Cardiac muscle cell (in vitro differentiated cells and primary cell): ENCODE measurements around the gene PLXNA2. TPM values are rescaled to one million over a fixed set of nuclear protein-coding genes. Genes with fewer than 3 reads are reported as not detected.

Experiments used
- DNase-seq, 2 donors: peaks; one replicate each; pipeline versions ENCODE4 v3.0.0 to v3.0.0-alpha.2; 2010 to 2017; ENCODE audit warnings: low read depth in 1 of 2, low spot score in 1 of 2
- H3K27ac ChIP-seq: fragments of 200-600 bp; sonication (generic); 2 replicates; pipeline ENCODE4 v1.5.1; 2016
- H3K27me3 ChIP-seq: fragments of 200-600 bp; sonication (generic); 2 replicates; pipeline ENCODE4 v1.6.0; 2016; ENCODE audit warnings: control low read depth
- H3K36me3 ChIP-seq: fragments of 200-600 bp; sonication (generic); 2 replicates; pipeline ENCODE4 v1.5.1; 2016; ENCODE audit warnings: control low read depth
- H3K4me1 ChIP-seq: fragments of 200-600 bp; sonication (generic); 2 replicates; pipeline ENCODE4 v1.8.1; 2017; ENCODE audit warnings: low read depth, mild to moderate bottlenecking, mixed run types
- H3K4me3 ChIP-seq: fragments of 200-600 bp; sonication (generic); 2 replicates; pipeline ENCODE4 v1.5.1; 2016; ENCODE audit warnings: mild to moderate bottlenecking
- H3K9me3 ChIP-seq: fragments of 200-600 bp; sonication (generic); 2 replicates; pipeline ENCODE4 v1.5.1; 2017; ENCODE audit warnings: low read depth, mild to moderate bottlenecking, control low read depth
- polyA plus RNA-seq: library from polyadenylated mRNA; unstranded; fragments of >200 nt; fragmentation: Nextera tagmentation; extraction: Ambion mirVana; gene quantifications from 2 replicates; pipeline ENCODE4 v1.2.1, GENCODE V29; 2016
- total RNA-seq: library from RNA; depleted of rRNA; stranded (reverse); fragments of >200 nt; gene quantifications from 2 replicates; pipeline ENCODE4 v1.2.3, GENCODE V29; 2016
- TF ChIP-seq, protein P1 (sequence below): IDR thresholded peaks from 2 replicates; pipeline ENCODE4 v1.5.1; 2012; ENCODE audit warnings: low read depth, mild to moderate bottlenecking, low read length

Gene PLXNA2
- total and polyA plus RNA-seq, 2 experiments from 2014 or later = 23.2 to 55.3 TPM

DNA sequence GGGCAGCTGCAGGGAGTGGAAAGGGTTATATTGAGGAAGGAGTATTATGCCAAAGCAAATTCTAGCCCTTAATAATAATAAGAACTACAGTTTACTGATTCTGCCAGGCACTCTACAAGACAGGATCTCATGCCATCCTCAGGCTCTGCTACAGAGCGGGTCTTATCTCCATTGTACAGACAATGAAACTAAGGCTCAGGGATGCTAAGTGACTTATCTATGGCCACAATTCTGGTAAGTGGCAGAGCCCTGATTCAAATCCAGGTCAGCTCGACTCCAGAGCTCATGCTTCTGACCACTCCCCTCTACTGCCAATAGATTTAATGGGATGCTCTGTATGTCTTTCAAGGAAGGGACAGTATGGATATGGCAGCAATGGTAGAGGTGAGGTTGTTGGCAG is 187.1 kb downstream of the PLXNA2 start:
- peaks cover 17% of the 10 kb centered on the region for H3K36me3 ChIP-seq
- no peak overlapping the region for H3K4me3 ChIP-seq
- H3K27ac ChIP-seq = no peak overlapping the region
- H3K9me3 ChIP-seq = no peaks in the 10 kb centered on the region
- H3K27me3 ChIP-seq = no peaks in the 10 kb centered on the region
- TF ChIP-seq, protein P1, sequence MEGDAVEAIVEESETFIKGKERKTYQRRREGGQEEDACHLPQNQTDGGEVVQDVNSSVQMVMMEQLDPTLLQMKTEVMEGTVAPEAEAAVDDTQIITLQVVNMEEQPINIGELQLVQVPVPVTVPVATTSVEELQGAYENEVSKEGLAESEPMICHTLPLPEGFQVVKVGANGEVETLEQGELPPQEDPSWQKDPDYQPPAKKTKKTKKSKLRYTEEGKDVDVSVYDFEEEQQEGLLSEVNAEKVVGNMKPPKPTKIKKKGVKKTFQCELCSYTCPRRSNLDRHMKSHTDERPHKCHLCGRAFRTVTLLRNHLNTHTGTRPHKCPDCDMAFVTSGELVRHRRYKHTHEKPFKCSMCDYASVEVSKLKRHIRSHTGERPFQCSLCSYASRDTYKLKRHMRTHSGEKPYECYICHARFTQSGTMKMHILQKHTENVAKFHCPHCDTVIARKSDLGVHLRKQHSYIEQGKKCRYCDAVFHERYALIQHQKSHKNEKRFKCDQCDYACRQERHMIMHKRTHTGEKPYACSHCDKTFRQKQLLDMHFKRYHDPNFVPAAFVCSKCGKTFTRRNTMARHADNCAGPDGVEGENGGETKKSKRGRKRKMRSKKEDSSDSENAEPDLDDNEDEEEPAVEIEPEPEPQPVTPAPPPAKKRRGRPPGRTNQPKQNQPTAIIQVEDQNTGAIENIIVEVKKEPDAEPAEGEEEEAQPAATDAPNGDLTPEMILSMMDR = no peak
- peaks cover 14% of the 10 kb centered on the region for H3K4me1 ChIP-seq
- DNase-seq = no peak

- Histone ChIP-seq H3K4me3 (no peak overlapping the region), H3K27ac (no peak overlapping the region), H3K36me3 (peaks cover 29% of the 10 kb centered on the region), H3K4me1 (peaks cover 14% of the 10 kb centered on the region), H3K9me3 (no peaks in the 10 kb centered on the region), H3K27me3 (no peaks in the 10 kb centered on the region)
- DNase-seq = no peak
- TF ChIP-seq, protein P1 = no peak
Observed at GRCh38 chr1:208055535-208055934, 188.6 kb downstream of the PLXNA2 start.

GRCh38 chr1:208054911-208055379 is 189.2 kb downstream of the PLXNA2 start:
- Histone ChIP-seq H3K4me3 (no peak overlapping the region), H3K27ac (no peak overlapping the region), H3K4me1 (peaks cover 14% of the 10 kb centered on the region), H3K27me3 (no peaks in the 10 kb centered on the region), H3K9me3 (no peaks in the 10 kb centered on the region), H3K36me3 (peaks cover 34% of the 10 kb centered on the region)
- TF ChIP-seq, protein P1 = no peak
- no peak for DNase-seq

DNA sequence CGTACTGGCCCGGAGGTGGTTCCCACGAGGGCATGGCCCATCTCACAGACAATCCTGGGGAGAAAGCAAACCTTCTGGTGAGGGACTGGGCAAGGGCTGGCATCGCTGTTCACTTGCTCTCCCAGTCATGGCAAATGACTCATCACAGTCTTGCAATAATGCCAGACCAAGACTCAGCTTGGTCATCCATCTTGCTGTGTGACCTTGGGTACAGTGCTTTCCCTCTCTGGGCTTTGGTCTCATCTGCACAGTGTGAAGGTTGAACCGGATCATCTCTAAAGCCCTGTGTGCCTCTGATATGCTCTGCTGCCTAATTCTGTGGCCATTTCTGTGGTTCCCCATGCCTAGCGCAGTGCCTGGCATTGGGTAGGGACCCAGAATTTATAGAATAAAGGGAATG is 189.7 kb downstream of the PLXNA2 start:
- TF ChIP-seq, protein P1 = no peak
- Histone ChIP-seq H3K27ac (no peak overlapping the region), H3K27me3 (no peaks in the 10 kb centered on the region), H3K4me1 (peaks cover 12% of the 10 kb centered on the region), H3K4me3 (no peak overlapping the region), H3K36me3 (peaks cover 38% of the 10 kb centered on the region), H3K9me3 (no peaks in the 10 kb centered on the region)
- DNase-seq = no peak

DNA sequence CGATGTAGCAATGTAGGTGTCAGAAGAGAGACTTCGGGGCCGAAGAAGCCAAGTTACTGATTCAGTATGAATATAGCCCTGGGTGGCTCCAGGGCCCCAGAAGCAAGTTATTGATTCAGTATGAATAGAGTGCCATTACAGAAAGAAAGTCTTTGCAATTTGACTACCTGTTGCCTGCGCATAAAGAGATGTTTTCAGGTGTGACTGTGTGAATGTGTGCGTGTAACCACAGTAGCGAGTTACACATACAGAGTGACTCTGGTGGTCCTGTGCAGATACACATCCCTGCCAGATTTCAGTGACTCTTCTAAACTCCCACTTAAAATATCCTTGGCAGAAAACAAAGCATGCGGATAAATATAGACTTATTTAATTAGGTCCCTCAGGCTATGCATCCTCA is 190.5 kb downstream of the PLXNA2 start:
- Histone ChIP-seq H3K36me3 (peaks cover 40% of the 10 kb centered on the region), H3K4me1 (peaks cover 7% of the 10 kb centered on the region), H3K27ac (no peak overlapping the region), H3K27me3 (no peaks in the 10 kb centered on the region), H3K4me3 (no peak overlapping the region), H3K9me3 (no peaks in the 10 kb centered on the region)
- no peak for DNase-seq
- TF ChIP-seq, protein P1 = no peak

GRCh38 chr1:208052926-208053407 is 191.2 kb downstream of the PLXNA2 start:
- Histone ChIP-seq H3K27ac (no peak overlapping the region), H3K36me3 (peaks cover 41% of the 10 kb centered on the region), H3K4me1 (peaks cover 7% of the 10 kb centered on the region), H3K27me3 (no peaks in the 10 kb centered on the region), H3K9me3 (no peaks in the 10 kb centered on the region), H3K4me3 (no peak overlapping the region)
- no peak for DNase-seq
- TF ChIP-seq, protein P1 = no peak
